GM23338 (cell line): Measurements from ENCODE around the gene ELMO3. TPM values are rescaled to one million over a fixed set of nuclear protein-coding genes. Genes with fewer than 3 reads are reported as not detected.

Experiments used
- ATAC-seq: fragments of 200-7000 bp; cut with Tn5 transposase; 3 replicates; pipeline ENCODE4 v1.9.1; 2020
- DNase-seq: peaks from one replicate; pipeline ENCODE4 v3.0.0-alpha.2; 2015; ENCODE audit warnings: low spot score
- H2AFZ ChIP-seq: fragments of 200-600 bp; sonication (generic); 2 replicates; pipeline ENCODE4 v1.8.0; 2016; ENCODE audit warnings: antibody characterized with exemption, mild to moderate bottlenecking, moderate library complexity
- H3F3A ChIP-seq: fragments of 200-600 bp; sonication (generic); replicated peaks from 2 replicates; pipeline ENCODE4 v1.8.0; 2017; ENCODE audit warnings: antibody characterized with exemption, mixed run types, low read depth
- H3K27ac ChIP-seq: fragments of 200-600 bp; sonication (generic); 2 replicates; pipeline ENCODE4 v1.6.1; 2016; ENCODE audit warnings: low read depth
- H3K27me3 ChIP-seq: fragments of 200-600 bp; sonication (generic); 2 replicates; pipeline ENCODE4 v1.8.0; 2016; ENCODE audit warnings: mild to moderate bottlenecking, mixed run types, moderate library complexity; ENCODE audit not compliant: insufficient read depth
- H3K36me3 ChIP-seq: fragments of 200-600 bp; sonication (generic); 2 replicates; pipeline ENCODE4 v1.8.0; 2016; ENCODE audit warnings: mild to moderate bottlenecking; ENCODE audit not compliant: insufficient read depth
- H3K4me1 ChIP-seq: fragments of 200-600 bp; sonication (generic); 2 replicates; pipeline ENCODE4 v1.8.0; 2016; ENCODE audit warnings: mild to moderate bottlenecking, moderate library complexity; ENCODE audit not compliant: insufficient read depth
- H3K4me2 ChIP-seq: fragments of 200-600 bp; sonication (generic); 2 replicates; pipeline ENCODE4 v1.7.1; 2017; ENCODE audit warnings: mixed run types
- H3K4me3 ChIP-seq: fragments of 200-600 bp; sonication (generic); 2 replicates; pipeline ENCODE4 v1.6.1; 2016; ENCODE audit warnings: mixed run types
- H3K79me2 ChIP-seq: fragments of 200-600 bp; sonication (generic); replicated peaks from 2 replicates; pipeline ENCODE4 v1.8.0; 2017; ENCODE audit warnings: mild to moderate bottlenecking; ENCODE audit not compliant: insufficient read depth
- H3K9me2 ChIP-seq: fragments of 200-600 bp; sonication (generic); 2 replicates; pipeline ENCODE4 v1.8.0; 2017; ENCODE audit not compliant: insufficient read depth
- H4K20me1 ChIP-seq: fragments of 200-600 bp; sonication (generic); replicated peaks from 2 replicates; pipeline ENCODE4 v1.8.0; 2017; ENCODE audit warnings: mild to moderate bottlenecking; ENCODE audit not compliant: insufficient read depth
- H3K27ac Mint-ChIP-seq: 2 replicates; pipeline ENCODE4 v1.8.0; 2020; ENCODE audit warnings: inconsistent platforms, mild to moderate bottlenecking, moderate library complexity, mixed read lengths
- H3K27me3 Mint-ChIP-seq: 3 replicates; pipeline ENCODE4 v1.8.0; 2022; ENCODE audit warnings: low read depth, mild to moderate bottlenecking, moderate library complexity, mixed read lengths, inconsistent platforms; ENCODE audit not compliant: insufficient read depth, poor library complexity
- H3K36me3 Mint-ChIP-seq: 3 replicates; pipeline ENCODE4 v1.8.0; 2021; ENCODE audit warnings: low read depth, mild to moderate bottlenecking, inconsistent platforms, moderate library complexity, mixed read lengths
- H3K4me1 Mint-ChIP-seq: 3 replicates; pipeline ENCODE4 v1.8.0; 2020; ENCODE audit warnings: mild to moderate bottlenecking, inconsistent platforms, mixed read lengths
- H3K4me3 Mint-ChIP-seq: 3 replicates; pipeline ENCODE4 v1.8.0; 2021; ENCODE audit warnings: moderate library complexity, mild to moderate bottlenecking, inconsistent platforms, mixed read lengths
- H3K9me3 Mint-ChIP-seq: 3 replicates; pipeline ENCODE4 v1.8.0; 2020; ENCODE audit warnings: moderate library complexity, mild to moderate bottlenecking, inconsistent platforms, mixed read lengths
- CTCF ChIP-seq, 2 experiments: fragments of 200-600 bp in 1 of 2; sonication (generic) in 1 of 2; conservative IDR thresholded peaks; 2 replicates each; pipeline versions ENCODE4 v1.5.1 to v1.6.1; 2016 to 2017; ENCODE audit warnings: antibody characterized with exemption in 2 of 2, low read depth in 2 of 2, mild to moderate bottlenecking in 2 of 2, moderate library complexity in 1 of 2
- ETS1 ChIP-seq: IDR thresholded peaks from 2 replicates; pipeline ENCODE4 v1.6.1; 2016; ENCODE audit warnings: antibody characterized with exemption
- EZH2 ChIP-seq: fragments of 200-600 bp; sonication (generic); IDR thresholded peaks from one replicate; pipeline ENCODE4 v1.8.0; 2017; ENCODE audit warnings: antibody characterized with exemption, mild to moderate bottlenecking, low read depth; ENCODE audit not compliant: unreplicated experiment
- EZH2phosphoT487 ChIP-seq: fragments of 200-600 bp; sonication (generic); IDR thresholded peaks from one replicate; pipeline ENCODE4 v1.8.1; 2018; ENCODE audit warnings: antibody characterized with exemption; ENCODE audit not compliant: unreplicated experiment
- JUNB ChIP-seq: IDR thresholded peaks from one replicate; pipeline ENCODE4 v1.6.1; 2016; ENCODE audit warnings: antibody characterized with exemption; ENCODE audit not compliant: unreplicated experiment
- POLR2AphosphoS5 ChIP-seq: IDR thresholded peaks from 2 replicates; pipeline ENCODE4 v1.6.1; 2016; ENCODE audit warnings: antibody characterized with exemption, low read depth
- REST ChIP-seq: IDR thresholded peaks from one replicate; pipeline ENCODE4 v1.6.1; 2018; ENCODE audit warnings: antibody characterized with exemption; ENCODE audit not compliant: unreplicated experiment
- STAT1 ChIP-seq: IDR thresholded peaks from one replicate; pipeline ENCODE4 v1.6.1; 2016; ENCODE audit warnings: antibody characterized with exemption; ENCODE audit not compliant: unreplicated experiment
- ZNF114 ChIP-seq: fragments of 250-450 bp; sonication (Bioruptor Pico); IDR thresholded peaks from 2 replicates; pipeline ENCODE4 v1.5.0; 2020; ENCODE audit warnings: mild to moderate bottlenecking, moderate library complexity
- ZNF331 ChIP-seq: fragments of 250-450 bp; sonication (Bioruptor Pico); IDR thresholded peaks from 2 replicates; pipeline ENCODE4 v1.5.0; 2020; ENCODE audit warnings: low read depth, mild to moderate bottlenecking, moderate library complexity
- ZNF462 ChIP-seq: fragments of 250-450 bp; sonication (Bioruptor Pico); IDR thresholded peaks from 2 replicates; pipeline ENCODE4 v1.5.0; 2020; ENCODE audit warnings: mild to moderate bottlenecking, moderate library complexity
- polyA plus RNA-seq: library from polyadenylated mRNA; unstranded; fragments of >200 nt; fragmentation: Nextera tagmentation; extraction: Ambion mirVana; gene quantifications from 2 replicates; pipeline ENCODE4 v1.2.1, GENCODE V29; 2016
- total RNA-seq: library from RNA; depleted of rRNA; stranded (reverse); fragments of >200 nt; shearing (Covaris generic); gene quantifications from 2 replicates; pipeline ENCODE4 v1.2.3, GENCODE V29; 2014

The ELMO3 gene
- total and polyA plus RNA-seq, 2 experiments from 2014 or later, result 4.7 to 16.2 TPM

GRCh38 chr16:67246081-67246755, 47.3 kb downstream of the ELMO3 start:
- Mint-ChIP-seq H3K4me3 (peak overlapping the region; percentile 90), H3K27me3 (peaks cover 31% of the 10 kb centered on the region), H3K4me1 (peaks cover 49% of the 10 kb centered on the region), H3K36me3 (peaks cover 5% of the 10 kb centered on the region; the same call in 1 of the 3 replicates), H3K27ac (peak overlapping the region; percentile 97), H3K9me3 (no peaks in the 10 kb centered on the region; the same call in 2 of the 3 replicates)
- H3K4me1 ChIP-seq, result peaks cover 31% of the 10 kb centered on the region
- peak overlapping the region; percentile 89 for H3K4me3 ChIP-seq
- no peaks in the 10 kb centered on the region for H3K9me2 ChIP-seq
- peaks cover 34% of the 10 kb centered on the region for H3K27me3 ChIP-seq
- H3F3A ChIP-seq, result peaks cover 18% of the 10 kb centered on the region
- H3K4me2 ChIP-seq, result peak overlapping the region; percentile 93
- peak overlapping the region; percentile 81; the same call in 1 of the 2 replicates for H2AFZ ChIP-seq
- H3K79me2 ChIP-seq, result peaks cover 36% of the 10 kb centered on the region
- peak; percentile 89 for DNase-seq
- peak; percentile 42 to 54 for TF ChIP-seq CTCF (conservative IDR thresholded peaks at IDR 0.05; ENCODE audit: low read depth in 2 of 2)
- no peak for TF ChIP-seq ZNF462 (CRISPR knock-in tag)
- no peak for TF ChIP-seq ZNF114
- no peak for TF ChIP-seq JUNB
- TF ChIP-seq STAT1, result no peak
- no peak for TF ChIP-seq EZH2phosphoT487
- TF ChIP-seq REST, result no peak
- no peak for TF ChIP-seq ZNF331 (CRISPR knock-in tag)
- no peak for TF ChIP-seq EZH2
- peak; percentile 65 for TF ChIP-seq ETS1
- TF ChIP-seq POLR2AphosphoS5, result peak; percentile 64
- H3K36me3 ChIP-seq, result no peaks in the 10 kb centered on the region; the same call in 1 of the 2 replicates
- peak; percentile 45 for ATAC-seq
- no peaks in the 10 kb centered on the region; the same call in 1 of the 2 replicates for H4K20me1 ChIP-seq
- H3K27ac ChIP-seq, result peak overlapping the region; percentile 94
